HG03108 (cell line): ENCODE data around the gene MYO9B.

Source experiments
- ATAC-seq: cut with Tn5 transposase; IDR thresholded peaks from one replicate; pipeline ENCODE4 v1.9.1; 2021; ENCODE audit warnings: moderate library complexity; ENCODE audit not compliant: unreplicated experiment

MYO9B gene

DNA sequence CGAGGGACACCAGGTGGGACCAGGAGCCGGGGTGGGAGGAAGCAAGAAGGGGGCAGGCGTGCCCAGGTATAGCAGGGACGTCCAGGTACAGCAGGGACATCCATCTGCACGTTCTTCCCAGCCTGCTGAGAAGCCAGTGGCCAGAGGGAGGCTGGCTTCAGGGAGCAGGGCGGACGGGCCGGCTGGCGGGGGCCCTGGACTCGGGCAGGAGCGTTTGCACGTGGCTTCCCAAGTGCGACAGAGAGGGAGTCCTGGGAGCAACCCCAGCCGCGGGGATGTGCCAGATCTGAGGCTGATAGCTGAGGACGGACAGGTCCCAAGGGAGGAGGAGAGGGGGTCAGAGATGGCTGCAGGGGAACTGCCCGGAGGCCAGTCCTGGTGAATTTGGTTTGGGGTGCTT is 36.7 kb downstream of the MYO9B start:
- ATAC-seq, result no peak

DNA sequence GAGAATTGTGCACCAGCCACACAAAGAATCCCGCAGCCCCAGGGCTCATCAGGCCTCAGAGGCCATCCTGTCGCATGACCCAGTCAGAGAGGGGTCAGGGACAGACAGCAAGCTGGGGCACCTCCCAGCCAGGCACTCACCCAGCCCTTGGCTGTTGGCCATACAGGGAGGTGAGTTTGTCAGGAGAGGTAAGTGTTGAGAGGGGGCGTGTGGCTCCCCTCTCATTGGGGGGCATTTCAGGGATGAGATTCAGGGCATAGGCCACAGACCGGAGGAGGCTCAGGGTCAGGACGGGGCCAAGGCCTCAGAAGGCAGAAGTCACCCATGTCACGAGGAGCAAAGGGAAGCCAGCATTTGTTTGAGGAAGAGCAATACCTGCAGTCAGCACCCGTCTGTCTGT is 37.1 kb downstream of the MYO9B start:
- no peak for ATAC-seq

DNA sequence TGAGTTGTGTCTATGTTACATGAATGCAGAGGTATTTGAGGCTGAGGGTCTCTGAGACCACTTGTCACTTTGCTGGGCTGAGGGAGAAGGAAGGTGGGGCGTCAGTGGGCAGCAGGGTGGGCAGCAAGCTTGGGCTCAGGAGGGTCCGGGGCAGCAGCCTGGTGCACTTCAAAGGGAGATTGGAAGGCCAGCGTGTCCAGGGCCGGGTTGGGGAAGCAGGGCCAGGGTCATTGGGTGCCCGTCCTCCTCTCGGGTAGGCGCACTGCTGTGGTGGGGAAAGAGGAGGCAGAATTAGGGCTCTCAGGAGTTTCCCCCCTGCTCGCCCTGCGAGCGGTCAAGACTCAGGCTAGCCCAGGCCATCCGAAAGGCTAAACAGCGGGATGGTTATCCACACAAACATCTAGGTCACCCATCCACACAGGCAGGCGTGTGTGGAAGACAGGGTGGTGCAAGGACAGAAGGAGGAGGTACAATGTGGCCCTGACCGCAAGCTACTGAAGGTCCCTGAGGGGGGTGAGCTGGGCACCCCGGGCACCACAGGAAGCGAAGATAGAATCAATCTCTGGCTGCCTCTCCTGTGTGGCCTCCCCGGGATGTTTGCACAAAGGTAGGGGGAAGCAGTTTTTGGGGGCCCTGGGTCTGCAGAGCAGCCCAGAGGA is 37.7 kb downstream of the MYO9B start:
- no peak for ATAC-seq

- no peak for ATAC-seq
Measured at GRCh38 chr19:17114414-17114831, 38.8 kb downstream of the MYO9B start.

DNA sequence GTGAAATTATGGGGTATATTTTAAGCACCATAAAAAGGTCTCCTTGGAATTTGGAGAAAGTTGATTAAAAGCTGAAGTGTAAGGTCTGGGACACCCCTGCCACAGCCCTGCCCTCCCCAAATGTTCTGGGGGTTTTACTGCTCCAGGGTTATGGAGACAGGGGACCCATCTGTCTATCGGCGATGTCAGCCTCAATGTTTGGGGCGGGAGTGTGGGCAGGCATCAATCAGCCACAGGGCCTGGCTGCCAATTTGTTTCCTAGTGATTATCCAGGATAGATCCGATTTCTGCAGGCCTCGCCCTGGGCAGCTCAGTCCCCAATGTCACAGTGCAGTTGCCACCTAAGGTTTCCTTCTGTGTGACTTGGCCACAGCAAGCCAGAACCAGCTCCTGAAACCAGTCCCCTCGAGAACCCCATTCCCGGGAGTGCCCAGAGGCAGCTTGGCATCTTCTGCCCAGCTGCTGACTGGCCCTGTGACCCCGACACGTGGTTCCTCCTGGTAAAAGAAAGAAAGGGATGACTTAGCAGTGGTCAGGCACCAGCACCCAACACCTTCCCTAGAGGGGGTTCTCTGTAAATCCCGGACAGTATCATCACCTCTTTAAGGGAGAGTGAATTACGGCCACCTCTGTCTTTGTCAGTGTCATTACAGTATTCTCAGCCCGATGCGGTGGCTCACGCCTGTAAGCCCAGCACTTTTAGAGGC is 41.6 kb downstream of the MYO9B start:
- ATAC-seq, result no peak

DNA sequence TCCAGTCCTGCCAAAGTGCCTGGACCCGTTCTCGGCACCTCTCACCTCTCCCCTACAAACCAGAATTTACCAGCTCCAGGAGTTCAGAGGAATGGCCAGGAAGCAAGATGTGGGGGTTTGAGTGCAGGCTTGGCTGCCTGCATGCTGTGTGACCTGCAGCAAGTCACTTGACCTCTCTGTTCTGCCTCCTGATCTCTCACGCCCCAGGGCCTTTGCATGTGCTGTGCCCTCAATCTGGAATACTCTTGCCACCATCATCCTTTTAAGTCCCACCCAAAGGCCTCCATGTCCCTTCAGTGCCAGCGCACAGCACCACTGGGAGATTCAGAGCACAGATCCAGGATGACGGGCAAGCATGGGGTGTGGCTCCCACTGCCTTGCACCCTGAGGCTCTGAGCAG is 43.4 kb downstream of the MYO9B start:
- ATAC-seq, result no peak

DNA sequence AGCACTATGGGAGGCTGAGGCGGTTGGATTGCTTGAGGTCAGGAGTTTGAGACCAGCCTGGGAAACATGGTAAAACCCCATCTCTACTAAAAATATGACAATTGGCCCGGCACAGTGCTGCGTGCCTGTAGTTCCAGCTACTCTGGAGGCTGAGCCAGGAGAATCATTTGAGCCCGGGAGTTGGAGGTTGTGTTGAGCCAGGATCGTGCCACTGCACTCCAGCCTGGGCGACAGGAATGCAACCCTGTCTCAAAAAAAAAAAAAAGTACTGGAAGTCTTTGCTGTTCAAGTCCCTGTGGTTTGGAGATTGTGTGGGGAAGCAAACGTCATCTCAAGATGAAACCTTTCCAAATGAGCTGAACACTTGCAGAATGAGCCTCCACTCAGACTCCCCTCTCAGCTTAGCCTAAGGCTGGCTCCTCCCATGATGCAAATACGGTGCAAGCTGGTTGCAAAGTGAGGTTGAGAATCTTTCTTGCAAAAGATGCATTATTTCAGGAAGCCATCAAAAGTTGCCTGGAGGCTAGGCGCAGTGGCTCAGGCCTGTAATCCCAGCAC is 46.2 kb downstream of the MYO9B start:
- no peak for ATAC-seq

GRCh38 chr19:17123041-17123440 is 47.5 kb downstream of the MYO9B start:
- ATAC-seq, result no peak

DNA sequence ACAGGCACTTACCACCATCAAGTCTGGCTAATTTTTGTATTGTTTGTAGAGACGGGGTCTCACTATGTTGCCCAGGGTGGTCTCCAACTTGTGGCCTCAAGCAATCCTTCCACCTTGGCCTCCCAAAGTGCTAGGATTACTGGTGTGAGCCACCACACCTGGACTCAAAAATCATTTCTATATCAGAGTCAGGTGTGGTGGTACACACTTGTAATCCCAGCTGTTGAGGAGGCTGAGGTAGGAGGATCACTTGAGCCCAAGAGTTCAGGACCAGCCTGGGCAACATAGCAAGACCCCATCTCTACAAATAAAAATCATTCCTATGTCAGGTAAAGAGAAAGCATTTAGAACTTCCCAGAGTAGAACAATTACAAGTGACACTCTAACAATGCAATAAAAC is 48.4 kb downstream of the MYO9B start:
- ATAC-seq, result no peak

- ATAC-seq, result peak; percentile 52
Measured at GRCh38 chr19:17125062-17125727, 49.6 kb downstream of the MYO9B start.

DNA sequence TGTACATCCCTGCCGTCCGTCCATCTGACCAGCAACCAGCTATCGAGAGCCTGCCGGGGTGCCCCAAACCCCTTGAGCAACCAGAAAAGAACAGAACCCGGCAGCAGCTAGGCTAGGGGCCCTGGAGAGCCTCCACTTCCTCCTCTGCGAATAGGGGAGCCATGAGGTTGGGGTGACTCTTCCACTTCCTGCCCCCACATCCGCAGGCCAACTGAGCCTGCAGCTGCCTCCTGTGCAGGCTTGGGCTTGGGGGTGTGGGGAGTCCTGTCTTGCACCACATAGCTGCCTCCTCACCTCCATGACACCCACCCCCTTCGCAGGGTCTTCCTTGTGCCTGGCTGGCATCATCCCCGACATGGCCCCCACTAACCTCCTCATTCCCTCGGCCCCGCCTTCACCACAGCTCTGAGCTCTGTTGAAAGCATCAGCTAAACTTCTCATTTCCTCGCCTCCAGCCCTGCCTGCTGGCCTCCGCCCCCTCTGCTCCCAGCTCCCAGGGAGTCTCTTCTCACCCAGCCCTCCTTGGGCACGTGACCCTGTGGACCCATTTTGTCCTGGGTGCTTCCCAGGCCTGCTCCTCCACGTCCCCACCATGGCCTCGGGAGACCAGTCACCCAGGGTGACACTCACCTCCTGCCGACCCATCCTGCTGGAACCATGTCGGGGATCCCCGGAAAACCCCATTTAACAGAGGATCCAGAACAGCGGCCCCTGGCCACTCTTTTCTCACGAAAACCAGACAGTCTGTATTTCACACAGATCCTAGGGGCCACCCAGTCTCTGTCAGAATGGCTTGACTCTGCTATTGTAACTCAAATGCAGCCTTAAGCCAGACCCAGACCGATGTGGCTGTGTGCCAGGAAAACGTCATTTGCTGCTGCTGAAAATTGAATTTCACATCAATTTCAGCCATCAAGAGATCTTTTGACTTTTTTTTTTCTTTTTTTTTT is 50.4 kb downstream of the MYO9B start:
- ATAC-seq, result peak; percentile 44

DNA sequence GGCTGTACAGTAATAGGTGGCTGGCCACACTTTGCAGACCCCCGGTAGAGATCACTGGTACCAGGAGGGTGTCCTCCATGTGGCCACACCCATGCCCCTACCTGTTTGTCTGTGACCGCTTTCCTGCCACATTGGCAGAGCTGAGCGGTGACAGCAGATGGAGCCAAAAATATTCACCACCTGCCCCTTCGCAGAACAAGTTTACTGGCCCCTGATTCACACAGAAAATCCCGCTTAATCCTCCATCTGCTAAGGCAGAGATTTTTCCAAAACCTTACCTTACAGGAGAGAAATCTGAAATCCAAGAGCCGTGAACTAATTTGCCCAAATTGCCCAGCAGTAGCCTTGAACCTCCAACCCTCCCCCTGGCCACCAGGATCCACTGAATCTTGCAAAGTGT is 52.1 kb downstream of the MYO9B start:
- ATAC-seq, result no peak

DNA sequence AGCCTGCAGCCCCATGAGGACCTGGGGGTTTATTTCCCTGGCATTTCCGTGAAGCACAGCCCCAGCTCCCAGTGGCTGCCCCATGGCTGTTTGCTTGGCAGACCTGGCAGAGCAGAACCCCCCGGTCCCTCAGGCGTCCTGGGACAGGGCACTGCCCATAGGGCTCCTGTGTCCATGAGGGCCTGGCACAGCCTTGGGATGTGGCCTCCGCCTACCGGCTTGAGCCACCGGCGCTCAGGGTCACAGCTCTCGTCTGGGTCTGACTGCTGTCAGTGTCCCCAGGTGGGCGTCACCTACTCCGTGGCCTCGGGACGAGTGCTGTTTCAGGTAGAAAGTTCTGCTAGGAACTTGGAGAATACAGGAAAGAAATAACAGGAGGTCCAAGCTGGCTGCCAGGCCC is 52.8 kb downstream of the MYO9B start:
- ATAC-seq, result no peak

DNA sequence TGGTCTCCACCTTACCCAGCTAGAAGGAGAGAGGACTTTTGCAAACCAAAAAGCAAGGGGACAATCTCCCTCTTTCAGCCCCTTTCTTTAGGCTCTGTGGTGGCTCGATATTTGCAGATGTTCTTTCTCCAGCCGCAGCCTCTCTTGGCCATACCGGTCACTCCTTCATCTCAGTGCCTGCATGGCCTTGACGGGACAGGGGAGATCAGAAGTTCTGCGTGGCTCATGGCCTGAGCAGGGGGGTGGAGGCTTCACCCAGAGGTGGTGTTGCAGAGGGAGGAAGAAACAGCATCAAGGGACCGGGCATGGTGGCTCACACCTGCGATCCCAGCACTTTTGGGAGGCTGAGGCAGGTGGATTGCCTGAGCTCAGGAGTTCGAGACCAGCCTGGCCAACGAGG is 53.2 kb downstream of the MYO9B start:
- ATAC-seq, result no peak

DNA sequence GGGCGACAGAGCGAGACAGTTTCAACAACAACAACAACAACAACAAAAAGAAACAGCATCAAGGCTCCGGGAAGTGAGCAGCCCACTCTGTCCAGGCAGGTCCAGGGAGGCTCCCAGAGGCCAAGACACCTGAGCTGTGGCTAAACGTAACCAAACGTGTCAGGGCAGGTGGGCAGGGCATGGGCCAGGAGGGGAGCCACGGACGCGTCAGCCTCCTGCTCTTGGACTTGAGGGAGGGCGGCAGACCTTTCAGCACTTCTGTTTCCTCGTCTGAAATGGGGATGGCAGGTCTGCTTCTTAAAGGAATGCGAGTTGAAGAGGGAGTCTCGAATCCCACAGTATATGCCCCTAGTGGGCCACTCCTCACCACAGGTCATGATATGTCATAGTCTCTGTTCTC is 53.8 kb downstream of the MYO9B start:
- no peak for ATAC-seq

DNA sequence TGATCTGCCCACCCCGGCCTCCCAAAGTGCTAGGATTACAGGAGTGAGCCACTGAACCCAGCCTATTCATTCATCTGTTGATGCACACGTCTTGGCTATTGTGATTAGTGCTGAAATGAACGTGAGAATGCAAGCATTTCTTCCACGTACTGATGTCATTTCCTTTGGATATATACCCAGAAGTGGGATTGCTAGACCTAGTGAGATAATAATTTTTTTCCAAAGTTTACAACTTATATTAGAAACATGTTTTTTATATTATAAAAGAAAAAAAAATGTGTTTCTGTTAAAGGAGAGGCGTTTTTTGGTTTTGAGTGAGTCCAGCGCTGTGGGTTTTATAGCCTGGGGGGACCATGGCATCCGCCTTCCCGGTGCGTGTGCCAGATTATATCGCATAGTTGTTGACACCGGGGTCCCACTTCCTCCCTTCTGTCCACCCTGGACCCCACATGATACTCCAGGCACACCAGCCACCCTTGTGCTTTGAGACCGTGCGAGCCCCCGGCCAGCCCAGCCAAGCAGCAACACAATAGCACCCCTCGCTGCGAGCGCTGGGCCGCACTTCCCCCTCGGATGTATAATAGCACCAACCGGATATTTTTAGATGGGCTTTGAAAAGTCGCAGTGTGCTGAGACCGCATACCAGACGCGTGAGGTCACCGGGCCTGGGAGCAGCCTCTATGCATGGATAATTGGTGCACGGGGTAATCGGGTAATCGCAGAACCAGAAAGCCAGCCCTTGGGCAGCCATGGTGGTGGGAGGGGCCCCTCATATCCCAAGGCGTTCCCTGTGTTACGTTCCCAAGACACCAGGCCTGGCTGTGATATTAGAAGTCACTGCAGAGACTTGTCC is 59.6 kb downstream of the MYO9B start:
- peak; percentile 54 for ATAC-seq

- no peak for ATAC-seq
Measured at GRCh38 chr19:17136021-17136420, 60.4 kb downstream of the MYO9B start.

DNA sequence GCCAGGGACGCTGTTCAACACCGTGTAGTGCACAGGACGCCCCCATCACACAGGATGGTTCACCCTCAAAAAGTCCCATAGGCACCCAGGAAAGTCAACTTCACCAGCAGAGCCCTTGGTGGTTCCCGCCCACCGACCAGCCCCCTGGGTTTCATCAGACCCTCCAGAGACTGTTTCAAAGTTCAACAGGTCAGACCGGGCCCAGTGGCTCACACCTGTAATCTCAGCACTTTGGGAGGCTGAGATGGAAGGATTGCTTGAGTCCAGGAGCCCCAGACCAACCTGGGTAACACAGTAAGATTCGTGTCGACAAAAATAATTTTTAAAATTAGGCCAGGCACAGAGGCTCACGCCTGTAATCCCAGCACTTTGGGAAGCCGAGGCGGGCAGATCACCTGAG is 61.0 kb downstream of the MYO9B start:
- ATAC-seq, result no peak

GRCh38 chr19:17137417-17137816 is 61.8 kb downstream of the MYO9B start:
- ATAC-seq, result no peak
